ENCODE data around the gene FAM228B.
"Not testable (repeated sequence)": the region's sequence is repeated elsewhere in the genome, so short reads cannot be mapped to it uniquely, and the experiment has no call there.

Gene FAM228B

GRCh38 chr2:24104110-24104650 lies 19.1 kb upstream of the FAM228B start:
- DNase-seq: no peak

GRCh38 chr2:24104906-24105305 lies 18.4 kb upstream of the FAM228B start:
- DNase-seq: no peak

GRCh38 chr2:24105816-24106215 lies 17.5 kb upstream of the FAM228B start:
- no peak for DNase-seq

- no peak for DNase-seq
Measured at GRCh38 chr2:24106786-24107185, 16.5 kb upstream of the FAM228B start.

- DNase-seq: no peak
Measured at GRCh38 chr2:24107336-24107735, 15.9 kb upstream of the FAM228B start.

- not testable (repeated sequence) for DNase-seq
Measured at GRCh38 chr2:24109431-24109830, 13.8 kb upstream of the FAM228B start.

- DNase-seq: no peak
Measured at GRCh38 chr2:24110660-24111303, 12.5 kb upstream of the FAM228B start.

- DNase-seq: no peak
Measured at GRCh38 chr2:24111407-24111901, 11.8 kb upstream of the FAM228B start.

- DNase-seq: no peak
Measured at GRCh38 chr2:24115057-24115456, 8.2 kb upstream of the FAM228B start.

GRCh38 chr2:24117902-24118301 lies 5.4 kb upstream of the FAM228B start:
- no peak for DNase-seq

- no peak for DNase-seq
Measured at GRCh38 chr2:24121066-24121465, 2.2 kb upstream of the FAM228B start.

- no peak for DNase-seq
Measured at GRCh38 chr2:24121469-24121868, 1.8 kb upstream of the FAM228B start.

GRCh38 chr2:24122366-24123194 lies 689 bp upstream of the FAM228B start:
- no peak for DNase-seq

GRCh38 chr2:24123922-24124580 lies 782 bp downstream of the FAM228B start:
- no peak for DNase-seq

- no peak for DNase-seq
Measured at GRCh38 chr2:24125956-24126355, 2.7 kb downstream of the FAM228B start.

- no peak for DNase-seq
Measured at GRCh38 chr2:24132543-24132942, 9.3 kb downstream of the FAM228B start.

GRCh38 chr2:24140305-24140704 lies 17.0 kb downstream of the FAM228B start:
- not testable (repeated sequence) for DNase-seq

- DNase-seq: no peak
Measured at GRCh38 chr2:24147364-24147763, 24.1 kb downstream of the FAM228B start.

GRCh38 chr2:24152413-24153197 lies 29.3 kb downstream of the FAM228B start:
- no peak for DNase-seq

GRCh38 chr2:24153478-24153877 lies 30.2 kb downstream of the FAM228B start:
- DNase-seq: no peak

GRCh38 chr2:24158131-24158530 lies 34.9 kb downstream of the FAM228B start:
- no peak for DNase-seq

- DNase-seq: no peak
Measured at GRCh38 chr2:24159708-24160107, 36.4 kb downstream of the FAM228B start.

- no peak for DNase-seq
Measured at GRCh38 chr2:24160761-24161160, 37.5 kb downstream of the FAM228B start.

Measured in DMS153 (cell line).